ENCODE results near the gene LTBP1. TPM values are rescaled to one million over a fixed set of nuclear protein-coding genes. Genes with fewer than 3 reads are reported as not detected.
"Not testable (repeated sequence)": the region's sequence is repeated elsewhere in the genome, so short reads cannot be mapped to it uniquely, and the experiment has no call there.

LTBP1 gene
- total RNA-seq, 1 donor from 2014 or later, result 36.0 TPM

- ATAC-seq (no peak), DNase-seq (no peak)
- Histone ChIP-seq H3K4me1 (no peaks in the 10 kb centered on the region), H3K27ac (no peak overlapping the region), H3K27me3 (peaks cover 4% of the 10 kb centered on the region), H3K4me3 (no peak overlapping the region), H3K36me3 (no peaks in the 10 kb centered on the region), H3K9me3 (no peaks in the 10 kb centered on the region)
- intact Hi-C loops (cut with DNase I), result no loop called here
- no peak for TF ChIP-seq CTCF (IDR thresholded peaks at IDR 0.05)
Observed at GRCh38 chr2:32904074-32904473, 42.7 kb upstream of the LTBP1 start.

- ATAC-seq, result no peak
- Histone ChIP-seq H3K27me3 (peaks cover 4% of the 10 kb centered on the region), H3K4me3 (no peak overlapping the region), H3K36me3 (no peaks in the 10 kb centered on the region), H3K27ac (no peak overlapping the region), H3K9me3 (no peaks in the 10 kb centered on the region), H3K4me1 (no peaks in the 10 kb centered on the region)
- intact Hi-C loops (cut with DNase I), result no loop called here
- no peak for TF ChIP-seq CTCF (IDR thresholded peaks at IDR 0.05)
- DNase-seq, result no peak
Observed at GRCh38 chr2:32904751-32905150, 42.0 kb upstream of the LTBP1 start.

GRCh38 chr2:32905270-32905669 lies 41.5 kb upstream of the LTBP1 start:
- no peak overlapping the region for H3K4me3 ChIP-seq
- H3K27me3 ChIP-seq, result peaks cover 4% of the 10 kb centered on the region
- no peaks in the 10 kb centered on the region for H3K36me3 ChIP-seq
- no peak overlapping the region for H3K27ac ChIP-seq
- intact Hi-C loops (cut with DNase I), result no loop called here
- no peaks in the 10 kb centered on the region for H3K9me3 ChIP-seq
- DNase-seq (no peak), ATAC-seq (no peak)
- no peak for TF ChIP-seq CTCF (IDR thresholded peaks at IDR 0.05)
- H3K4me1 ChIP-seq, result no peaks in the 10 kb centered on the region

- no peaks in the 10 kb centered on the region for H3K4me1 ChIP-seq
- H3K36me3 ChIP-seq, result no peaks in the 10 kb centered on the region
- ATAC-seq, result no peak
- no peak for TF ChIP-seq CTCF (IDR thresholded peaks at IDR 0.05)
- no peak overlapping the region for H3K27ac ChIP-seq
- H3K27me3 ChIP-seq, result no peaks in the 10 kb centered on the region
- DNase-seq, result no peak
- H3K4me3 ChIP-seq, result no peak overlapping the region
- intact Hi-C loops (cut with DNase I), result no loop called here
- H3K9me3 ChIP-seq, result no peaks in the 10 kb centered on the region
Observed at GRCh38 chr2:32910883-32911598, 35.7 kb upstream of the LTBP1 start.

- no peaks in the 10 kb centered on the region for H3K9me3 ChIP-seq
- no peak overlapping the region for H3K27ac ChIP-seq
- H3K36me3 ChIP-seq, result no peaks in the 10 kb centered on the region
- no peaks in the 10 kb centered on the region for H3K4me1 ChIP-seq
- intact Hi-C loops (cut with DNase I), result no loop called here
- H3K27me3 ChIP-seq, result no peaks in the 10 kb centered on the region
- ATAC-seq (no peak), DNase-seq (no peak)
- TF ChIP-seq CTCF (IDR thresholded peaks at IDR 0.05), result no peak
- no peak overlapping the region for H3K4me3 ChIP-seq
Observed at GRCh38 chr2:32915694-32916093, 31.1 kb upstream of the LTBP1 start.

- intact Hi-C loops (cut with DNase I), result no loop called here
- H3K27ac ChIP-seq, result no peak overlapping the region
- no peak for DNase-seq
- H3K27me3 ChIP-seq, result no peaks in the 10 kb centered on the region
- H3K4me1 ChIP-seq, result no peaks in the 10 kb centered on the region
- ATAC-seq, result no peak
- no peak for TF ChIP-seq CTCF (IDR thresholded peaks at IDR 0.05)
- H3K9me3 ChIP-seq, result no peaks in the 10 kb centered on the region
- H3K4me3 ChIP-seq, result no peak overlapping the region
- no peaks in the 10 kb centered on the region for H3K36me3 ChIP-seq
Observed at GRCh38 chr2:32918774-32919173, 28.0 kb upstream of the LTBP1 start.

GRCh38 chr2:32919901-32920300 lies 26.9 kb upstream of the LTBP1 start:
- H3K4me1 ChIP-seq; H3K27me3 ChIP-seq; ATAC-seq; H3K36me3 ChIP-seq; intact Hi-C loops (cut with DNase I); H3K27ac ChIP-seq; H3K4me3 ChIP-seq; DNase-seq; H3K9me3 ChIP-seq: not testable (repeated sequence)

GRCh38 chr2:32921486-32921885 lies 25.3 kb upstream of the LTBP1 start:
- H3K27me3 ChIP-seq; intact Hi-C loops (cut with DNase I); H3K27ac ChIP-seq; H3K9me3 ChIP-seq; H3K36me3 ChIP-seq; H3K4me3 ChIP-seq; H3K4me1 ChIP-seq; DNase-seq; ATAC-seq: not testable (repeated sequence)
